Measurements from ENCODE around the gene CARD19. TPM values are rescaled to one million over a fixed set of nuclear protein-coding genes. Genes with fewer than 3 reads are reported as not detected.

Gene CARD19
- total and polyA plus RNA-seq, 2 experiments from 2014 or later, result 36.8 to 48.3 TPM

DNA sequence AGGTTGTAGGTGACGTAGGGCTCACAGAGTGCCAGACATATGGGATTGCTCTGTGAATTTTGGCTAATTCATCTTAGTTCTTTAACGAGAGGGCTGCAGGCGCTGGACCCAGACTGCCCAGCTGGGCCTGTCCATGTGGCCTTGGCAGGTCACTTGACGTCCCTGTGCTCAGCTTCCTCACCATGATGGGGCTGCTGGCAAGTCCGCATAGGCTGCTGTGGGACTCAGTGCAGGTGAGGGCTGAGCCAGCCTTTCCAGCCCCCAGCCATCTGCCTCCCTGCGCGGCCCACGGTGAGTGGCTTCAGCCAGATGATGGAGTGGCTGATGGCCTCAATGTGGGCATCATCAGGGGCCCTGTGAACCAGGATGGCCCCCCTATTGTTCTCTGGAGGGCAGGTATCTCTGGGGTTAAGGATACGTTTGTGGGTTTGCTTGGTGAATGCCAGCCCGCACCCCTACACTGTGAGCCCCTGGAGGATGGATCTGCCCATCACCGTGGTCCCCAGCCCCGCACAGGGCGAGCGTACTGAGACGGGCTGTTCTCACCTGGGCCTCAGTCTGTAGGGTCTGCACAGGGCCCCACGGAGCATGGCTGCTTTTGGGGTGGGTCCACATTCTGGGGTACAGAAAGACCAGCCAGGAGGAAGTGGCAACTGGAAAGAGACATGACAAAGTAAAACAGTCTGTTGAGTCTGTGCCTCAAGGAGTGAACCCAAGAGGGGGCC lies 3.7 kb downstream of the CARD19 start:
- Histone ChIP-seq H3K4me1 (ENCODE audit: insufficient read depth) (0 out of 2 replicates have a peak, but pooled peaks cover 3% of the 10 kb centered on the region), H3K9me2 (ENCODE audit: insufficient read depth) (no peaks in the 10 kb centered on the region), H4K20me1 (replicated peaks; ENCODE audit: insufficient read depth) (no peaks in the 10 kb centered on the region; the same call in 1 of the 2 replicates), H3K4me3 (no peak overlapping the region), H3K27me3 (ENCODE audit: insufficient read depth) (peaks cover 8% of the 10 kb centered on the region; the same call in 1 of the 2 replicates), H3K79me2 (replicated peaks; ENCODE audit: insufficient read depth) (peaks cover 20% of the 10 kb centered on the region), H3K4me2 (no peak overlapping the region), H3K27ac (ENCODE audit: low read depth) (no peak overlapping the region), H3K36me3 (ENCODE audit: insufficient read depth) (no peaks in the 10 kb centered on the region; the same call in 1 of the 2 replicates), H2AFZ (no peak overlapping the region), H3F3A (replicated peaks; ENCODE audit: low read depth) (0 out of 2 replicates have a peak, but pooled peaks cover 4% of the 10 kb centered on the region)
- Mint-ChIP-seq H3K9me3 (peaks cover 4% of the 10 kb centered on the region; the same call in 1 of the 3 replicates), H3K4me3 (no peak overlapping the region), H3K36me3 (ENCODE audit: low read depth) (peaks cover 3% of the 10 kb centered on the region; the same call in 1 of the 3 replicates), H3K27me3 (ENCODE audit: insufficient read depth, low read depth, poor library complexity) (peaks cover 2% of the 10 kb centered on the region), H3K27ac (no peak overlapping the region), H3K4me1 (peaks cover 7% of the 10 kb centered on the region)
- ATAC-seq, result no peak
- DNase-seq (ENCODE audit: low spot score), result no peak
- TF ChIP-seq NANOG (IDR thresholded peaks at IDR 0.05; ENCODE audit: borderline replicate concordance) (no peak), ZNF114 (CRISPR knock-in tag; IDR thresholded peaks at IDR 0.05) (no peak)
- TF ChIP-seq, protein P1, sequence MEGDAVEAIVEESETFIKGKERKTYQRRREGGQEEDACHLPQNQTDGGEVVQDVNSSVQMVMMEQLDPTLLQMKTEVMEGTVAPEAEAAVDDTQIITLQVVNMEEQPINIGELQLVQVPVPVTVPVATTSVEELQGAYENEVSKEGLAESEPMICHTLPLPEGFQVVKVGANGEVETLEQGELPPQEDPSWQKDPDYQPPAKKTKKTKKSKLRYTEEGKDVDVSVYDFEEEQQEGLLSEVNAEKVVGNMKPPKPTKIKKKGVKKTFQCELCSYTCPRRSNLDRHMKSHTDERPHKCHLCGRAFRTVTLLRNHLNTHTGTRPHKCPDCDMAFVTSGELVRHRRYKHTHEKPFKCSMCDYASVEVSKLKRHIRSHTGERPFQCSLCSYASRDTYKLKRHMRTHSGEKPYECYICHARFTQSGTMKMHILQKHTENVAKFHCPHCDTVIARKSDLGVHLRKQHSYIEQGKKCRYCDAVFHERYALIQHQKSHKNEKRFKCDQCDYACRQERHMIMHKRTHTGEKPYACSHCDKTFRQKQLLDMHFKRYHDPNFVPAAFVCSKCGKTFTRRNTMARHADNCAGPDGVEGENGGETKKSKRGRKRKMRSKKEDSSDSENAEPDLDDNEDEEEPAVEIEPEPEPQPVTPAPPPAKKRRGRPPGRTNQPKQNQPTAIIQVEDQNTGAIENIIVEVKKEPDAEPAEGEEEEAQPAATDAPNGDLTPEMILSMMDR (conservative IDR thresholded peaks at IDR 0.05; ENCODE audit: low read depth in 2 of 2), result no peak

DNA sequence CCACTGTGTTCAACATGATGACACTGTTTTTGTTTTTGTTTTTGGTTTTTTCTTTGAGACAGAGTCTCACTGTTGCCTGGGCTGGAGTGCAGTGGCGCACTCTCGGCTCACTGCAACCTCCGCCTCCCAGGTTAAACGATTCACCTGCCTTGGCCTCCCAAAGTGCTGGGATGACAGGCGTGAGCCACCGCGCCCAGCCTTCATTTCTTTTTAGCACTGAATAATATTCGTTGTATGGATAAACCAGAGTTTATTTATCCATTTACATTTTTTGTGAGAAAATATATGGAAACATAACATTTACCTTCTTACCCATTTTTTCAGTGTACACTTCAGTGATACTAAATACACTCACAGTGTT lies 4.2 kb downstream of the CARD19 start:
- H3K27ac ChIP-seq (ENCODE audit: low read depth), result no peak overlapping the region
- H4K20me1 ChIP-seq (replicated peaks; ENCODE audit: insufficient read depth), result no peaks in the 10 kb centered on the region; the same call in 1 of the 2 replicates
- DNase-seq (ENCODE audit: low spot score), result no peak
- TF ChIP-seq JUNB (IDR thresholded peaks at IDR 0.05; ENCODE audit: unreplicated experiment), result no peak
- no peak for TF ChIP-seq EZH2 (IDR thresholded peaks at IDR 0.05; ENCODE audit: low read depth, unreplicated experiment)
- no peak for TF ChIP-seq STAT1 (IDR thresholded peaks at IDR 0.05; ENCODE audit: unreplicated experiment)
- TF ChIP-seq NANOG (IDR thresholded peaks at IDR 0.05; ENCODE audit: borderline replicate concordance), result no peak
- no peak for TF ChIP-seq CREB1 (CRISPR knock-in tag; IDR thresholded peaks at IDR 0.05; ENCODE audit: low read depth)
- TF ChIP-seq, protein P2, sequence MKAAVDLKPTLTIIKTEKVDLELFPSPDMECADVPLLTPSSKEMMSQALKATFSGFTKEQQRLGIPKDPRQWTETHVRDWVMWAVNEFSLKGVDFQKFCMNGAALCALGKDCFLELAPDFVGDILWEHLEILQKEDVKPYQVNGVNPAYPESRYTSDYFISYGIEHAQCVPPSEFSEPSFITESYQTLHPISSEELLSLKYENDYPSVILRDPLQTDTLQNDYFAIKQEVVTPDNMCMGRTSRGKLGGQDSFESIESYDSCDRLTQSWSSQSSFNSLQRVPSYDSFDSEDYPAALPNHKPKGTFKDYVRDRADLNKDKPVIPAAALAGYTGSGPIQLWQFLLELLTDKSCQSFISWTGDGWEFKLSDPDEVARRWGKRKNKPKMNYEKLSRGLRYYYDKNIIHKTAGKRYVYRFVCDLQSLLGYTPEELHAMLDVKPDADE (IDR thresholded peaks at IDR 0.05), result no peak
- TF ChIP-seq, protein P3, sequence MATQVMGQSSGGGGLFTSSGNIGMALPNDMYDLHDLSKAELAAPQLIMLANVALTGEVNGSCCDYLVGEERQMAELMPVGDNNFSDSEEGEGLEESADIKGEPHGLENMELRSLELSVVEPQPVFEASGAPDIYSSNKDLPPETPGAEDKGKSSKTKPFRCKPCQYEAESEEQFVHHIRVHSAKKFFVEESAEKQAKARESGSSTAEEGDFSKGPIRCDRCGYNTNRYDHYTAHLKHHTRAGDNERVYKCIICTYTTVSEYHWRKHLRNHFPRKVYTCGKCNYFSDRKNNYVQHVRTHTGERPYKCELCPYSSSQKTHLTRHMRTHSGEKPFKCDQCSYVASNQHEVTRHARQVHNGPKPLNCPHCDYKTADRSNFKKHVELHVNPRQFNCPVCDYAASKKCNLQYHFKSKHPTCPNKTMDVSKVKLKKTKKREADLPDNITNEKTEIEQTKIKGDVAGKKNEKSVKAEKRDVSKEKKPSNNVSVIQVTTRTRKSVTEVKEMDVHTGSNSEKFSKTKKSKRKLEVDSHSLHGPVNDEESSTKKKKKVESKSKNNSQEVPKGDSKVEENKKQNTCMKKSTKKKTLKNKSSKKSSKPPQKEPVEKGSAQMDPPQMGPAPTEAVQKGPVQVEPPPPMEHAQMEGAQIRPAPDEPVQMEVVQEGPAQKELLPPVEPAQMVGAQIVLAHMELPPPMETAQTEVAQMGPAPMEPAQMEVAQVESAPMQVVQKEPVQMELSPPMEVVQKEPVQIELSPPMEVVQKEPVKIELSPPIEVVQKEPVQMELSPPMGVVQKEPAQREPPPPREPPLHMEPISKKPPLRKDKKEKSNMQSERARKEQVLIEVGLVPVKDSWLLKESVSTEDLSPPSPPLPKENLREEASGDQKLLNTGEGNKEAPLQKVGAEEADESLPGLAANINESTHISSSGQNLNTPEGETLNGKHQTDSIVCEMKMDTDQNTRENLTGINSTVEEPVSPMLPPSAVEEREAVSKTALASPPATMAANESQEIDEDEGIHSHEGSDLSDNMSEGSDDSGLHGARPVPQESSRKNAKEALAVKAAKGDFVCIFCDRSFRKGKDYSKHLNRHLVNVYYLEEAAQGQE (IDR thresholded peaks at IDR 0.05; ENCODE audit: unreplicated experiment), result no peak
- TF ChIP-seq POLR2AphosphoS5 (IDR thresholded peaks at IDR 0.05; ENCODE audit: low read depth), result no peak
- no peak for TF ChIP-seq ZNF114 (CRISPR knock-in tag; IDR thresholded peaks at IDR 0.05)
- TF ChIP-seq EZH2phosphoT487 (IDR thresholded peaks at IDR 0.05; ENCODE audit: unreplicated experiment), result no peak
- no peak for TF ChIP-seq ZNF331 (CRISPR knock-in tag; IDR thresholded peaks at IDR 0.05; ENCODE audit: low read depth)

More for the DNA sequence above, 4.2 kb downstream of the CARD19 start:
- no peak for ATAC-seq
- no peak overlapping the region for H3K4me3 ChIP-seq
- Mint-ChIP-seq H3K9me3 (peaks cover 4% of the 10 kb centered on the region; the same call in 1 of the 3 replicates), H3K27me3 (ENCODE audit: insufficient read depth, low read depth, poor library complexity) (no peaks in the 10 kb centered on the region), H3K4me1 (peaks cover 5% of the 10 kb centered on the region), H3K4me3 (no peak overlapping the region), H3K27ac (no peak overlapping the region), H3K36me3 (ENCODE audit: low read depth) (peaks cover 3% of the 10 kb centered on the region; the same call in 1 of the 3 replicates)
- H3K4me2 ChIP-seq, result no peak overlapping the region
- no peaks in the 10 kb centered on the region for H3F3A ChIP-seq (replicated peaks; ENCODE audit: low read depth)
- H3K4me1 ChIP-seq (ENCODE audit: insufficient read depth), result no peaks in the 10 kb centered on the region
- H3K27me3 ChIP-seq (ENCODE audit: insufficient read depth), result peaks cover 8% of the 10 kb centered on the region; the same call in 1 of the 2 replicates
- no peaks in the 10 kb centered on the region for H3K9me2 ChIP-seq (ENCODE audit: insufficient read depth)
- peaks cover 22% of the 10 kb centered on the region for H3K79me2 ChIP-seq (replicated peaks; ENCODE audit: insufficient read depth)
- H2AFZ ChIP-seq, result no peak overlapping the region
- no peaks in the 10 kb centered on the region; the same call in 1 of the 2 replicates for H3K36me3 ChIP-seq (ENCODE audit: insufficient read depth)
